Spinal cord (tissue), 10 donors: ENCODE results near the gene BCAR3. TPM values are rescaled to one million over a fixed set of nuclear protein-coding genes. Genes with fewer than 3 reads are reported as not detected.
A peak's percentile ranks its signal among the peaks of the same experiment; 100 is the strongest.

Experiments
- DNase-seq, 6 donors: peaks; one replicate each; pipeline versions ENCODE4 v3.0.0 to v3.0.0-alpha.2; 2013 to 2015; ENCODE audit warnings: low spot score in 6 of 6, low read depth in 4 of 6
- H3K27ac ChIP-seq: one replicate; pipeline ENCODE4 v1.5.1; 2013; ENCODE audit warnings: low read depth, low read length, control low read depth
- H3K27me3 ChIP-seq: one replicate; pipeline ENCODE4 v1.6.1; 2013; ENCODE audit warnings: low read length; ENCODE audit not compliant: control insufficient read depth, insufficient read depth
- H3K36me3 ChIP-seq: one replicate; pipeline ENCODE4 v1.6.1; 2013; ENCODE audit warnings: low read length; ENCODE audit not compliant: control insufficient read depth, insufficient read depth
- H3K4me1 ChIP-seq: one replicate; pipeline ENCODE4 v1.6.1; 2013; ENCODE audit warnings: low read length; ENCODE audit not compliant: control insufficient read depth, insufficient read depth
- H3K4me3 ChIP-seq: one replicate; pipeline ENCODE4 v1.5.1; 2013; ENCODE audit warnings: low read depth, low read length, control low read depth
- H3K9me3 ChIP-seq: one replicate; pipeline ENCODE4 v1.6.1; 2013; ENCODE audit warnings: low read length; ENCODE audit not compliant: control insufficient read depth, insufficient read depth
- WGBS: methylation state at CpG from one replicate; pipeline ENCODE4 v1.1.5; 2013; ENCODE audit warnings: missing lambda C conversion rate; ENCODE audit not compliant: insufficient coverage; 5-methylcytosine and 5-hydroxymethylcytosine counted together
- polyA plus RNA-seq, 2 donors: library from polyadenylated mRNA; unstranded; fragments of 120-200 nt; gene quantifications; one replicate each; pipeline ENCODE4 v1.2.1, GENCODE V29; 2013; ENCODE audit not compliant: insufficient read length in 2 of 2
- total RNA-seq, 2 donors: library from RNA; depleted of rRNA in 1 of 2; stranded (reverse); fragments of 120-200 nt in 1 of 2; fragments of >200 nt in 1 of 2; gene quantifications; one replicate each; pipeline versions ENCODE4 v1.2.3 to v1.2.4, GENCODE V29; 2013 to 2014
- donor health status: healthy.

Gene BCAR3
- total and polyA plus RNA-seq, 4 donors: 10.4 to 16.7 (median 14.3) TPM

- Histone ChIP-seq H3K27me3 (no peaks in the 10 kb centered on the region), H3K4me3 (no peak overlapping the region), H3K27ac (no peak overlapping the region), H3K4me1 (peaks cover 42% of the 10 kb centered on the region), H3K9me3 (no peaks in the 10 kb centered on the region), H3K36me3 (peaks cover 34% of the 10 kb centered on the region)
- DNase-seq: no peak
- 90% methylated on average over 11 of the region's 11 CpGs for WGBS
Measured at GRCh38 chr1:93578911-93579825, 102.5 kb downstream of the BCAR3 start.

GRCh38 chr1:93578433-93578830, 103.2 kb downstream of the BCAR3 start:
- DNase-seq: no peak
- Histone ChIP-seq H3K4me1 (peaks cover 44% of the 10 kb centered on the region), H3K4me3 (no peak overlapping the region), H3K27me3 (no peaks in the 10 kb centered on the region), H3K27ac (no peak overlapping the region), H3K9me3 (no peaks in the 10 kb centered on the region), H3K36me3 (peaks cover 34% of the 10 kb centered on the region)
- WGBS: 89% methylated on average over 4 of the region's 6 CpGs

GRCh38 chr1:93577536-93578432, 103.9 kb downstream of the BCAR3 start:
- Histone ChIP-seq H3K36me3 (peaks cover 32% of the 10 kb centered on the region), H3K4me3 (no peak overlapping the region), H3K27ac (no peak overlapping the region), H3K27me3 (no peaks in the 10 kb centered on the region), H3K4me1 (peaks cover 44% of the 10 kb centered on the region), H3K9me3 (no peaks in the 10 kb centered on the region)
- 66% methylated on average over 15 of the region's 18 CpGs for WGBS
- DNase-seq: peak in 1 of 6 donors; percentile 41

- peak overlapping the region; percentile 44 for H3K27ac ChIP-seq
- no peaks in the 10 kb centered on the region for H3K27me3 ChIP-seq
- H3K4me1 ChIP-seq: peaks cover 44% of the 10 kb centered on the region
- peaks cover 26% of the 10 kb centered on the region for H3K36me3 ChIP-seq
- WGBS: no CpG with 5 or more reads among the region's 2 CpGs
- no peak for DNase-seq
- H3K4me3 ChIP-seq: no peak overlapping the region
- H3K9me3 ChIP-seq: no peaks in the 10 kb centered on the region
Measured at GRCh38 chr1:93576746-93577145, 104.9 kb downstream of the BCAR3 start.

GRCh38 chr1:93576346-93576745, 105.3 kb downstream of the BCAR3 start:
- DNase-seq: peak in 5 of 6 donors; percentile 54 to 95 (median 73)
- H3K36me3 ChIP-seq: peaks cover 28% of the 10 kb centered on the region
- H3K4me3 ChIP-seq: no peak overlapping the region
- 3% methylated on average over 7 of the region's 9 CpGs for WGBS
- H3K4me1 ChIP-seq: peaks cover 44% of the 10 kb centered on the region
- H3K27ac ChIP-seq: peak overlapping the region; percentile 44
- no peaks in the 10 kb centered on the region for H3K27me3 ChIP-seq
- no peaks in the 10 kb centered on the region for H3K9me3 ChIP-seq

GRCh38 chr1:93575621-93576284, 105.9 kb downstream of the BCAR3 start:
- 47% methylated on average over 7 of the region's 10 CpGs for WGBS
- peak in 2 of 6 donors; percentile 63 to 72 for DNase-seq
- Histone ChIP-seq H3K36me3 (peaks cover 34% of the 10 kb centered on the region), H3K4me1 (peaks cover 44% of the 10 kb centered on the region), H3K27ac (peak overlapping the region; percentile 36), H3K4me3 (no peak overlapping the region), H3K27me3 (no peaks in the 10 kb centered on the region), H3K9me3 (no peaks in the 10 kb centered on the region)

GRCh38 chr1:93574991-93575390, 106.6 kb downstream of the BCAR3 start:
- no peak overlapping the region for H3K4me3 ChIP-seq
- peak overlapping the region; percentile 36 for H3K27ac ChIP-seq
- peaks cover 44% of the 10 kb centered on the region for H3K4me1 ChIP-seq
- DNase-seq: no peak
- H3K27me3 ChIP-seq: no peaks in the 10 kb centered on the region
- H3K36me3 ChIP-seq: peaks cover 34% of the 10 kb centered on the region
- WGBS: 96% methylated on average over 5 of the region's 6 CpGs
- no peaks in the 10 kb centered on the region for H3K9me3 ChIP-seq

GRCh38 chr1:93574511-93574910, 107.1 kb downstream of the BCAR3 start:
- Histone ChIP-seq H3K4me3 (no peak overlapping the region), H3K9me3 (no peaks in the 10 kb centered on the region), H3K27me3 (no peaks in the 10 kb centered on the region), H3K27ac (no peak overlapping the region), H3K4me1 (peaks cover 44% of the 10 kb centered on the region), H3K36me3 (peaks cover 29% of the 10 kb centered on the region)
- DNase-seq: no peak
- WGBS: 83% methylated on average over 4 of the region's 7 CpGs

- no CpG with 5 or more reads among the region's 1 CpG for WGBS
Measured at GRCh38 chr1:93573940-93574469, 107.6 kb downstream of the BCAR3 start.

More at GRCh38 chr1:93573940-93574469, 107.6 kb downstream of the BCAR3 start:
- no peaks in the 10 kb centered on the region for H3K9me3 ChIP-seq
- H3K27ac ChIP-seq: no peak overlapping the region
- H3K4me1 ChIP-seq: peaks cover 39% of the 10 kb centered on the region
- DNase-seq: peak in 1 of 6 donors; percentile 74
- H3K27me3 ChIP-seq: no peaks in the 10 kb centered on the region
- H3K36me3 ChIP-seq: peaks cover 24% of the 10 kb centered on the region
- H3K4me3 ChIP-seq: no peak overlapping the region
